CD14-positive monocyte (primary cell): ENCODE measurements around the gene FBXL17. TPM values are rescaled to one million over a fixed set of nuclear protein-coding genes. Genes with fewer than 3 reads are reported as not detected.

Source experiments
- DNase-seq, 3 donors: peaks; one replicate each; pipeline ENCODE4 v3.0.0-alpha.2; 2011 to 2022
- H2AFZ ChIP-seq: 2 replicates; pipeline ENCODE4 v1.6.0; 2012; ENCODE audit warnings: mild to moderate bottlenecking, low read depth, low read length, inconsistent platforms; ENCODE audit not compliant: insufficient read depth, poor library complexity, severe bottlenecking
- H3K27ac ChIP-seq, 2 donors: 1 replicate in 1 of 2; 2 replicates in 1 of 2; pipeline ENCODE4 v1.5.1; 2012 to 2013; ENCODE audit warnings: low read length in 2 of 2, control low read depth in 1 of 2, inconsistent platforms in 1 of 2, low read depth in 1 of 2, mild to moderate bottlenecking in 1 of 2
- H3K27me3 ChIP-seq, 2 donors: one replicate each; pipeline versions ENCODE4 v1.6.0 to v1.6.1; 2011 to 2013; ENCODE audit warnings: low read length in 2 of 2; ENCODE audit not compliant: control insufficient read depth in 2 of 2, insufficient read depth in 2 of 2
- H3K36me3 ChIP-seq, 2 donors: replicated peaks in 1 of 2; 1 replicate in 1 of 2; 2 replicates in 1 of 2; pipeline versions ENCODE4 v1.5.1 to v1.6.1; 2012 to 2013; ENCODE audit warnings: low read length in 2 of 2, control low read depth in 1 of 2, inconsistent platforms in 1 of 2, mild to moderate bottlenecking in 1 of 2; ENCODE audit not compliant: insufficient read depth in 2 of 2, control insufficient read depth in 1 of 2
- H3K4me1 ChIP-seq, 2 donors: 1 replicate in 1 of 2; 2 replicates in 1 of 2; pipeline versions ENCODE4 v1.5.1 to v1.6.1; 2012 to 2013; ENCODE audit warnings: low read length in 2 of 2, control low read depth in 1 of 2, inconsistent platforms in 1 of 2, mild to moderate bottlenecking in 1 of 2, moderate library complexity in 1 of 2; ENCODE audit not compliant: insufficient read depth in 2 of 2, control insufficient read depth in 1 of 2
- H3K4me2 ChIP-seq: replicated peaks from 2 replicates; pipeline ENCODE3; 2012; ENCODE audit warnings: low read length, moderate library complexity, mild to moderate bottlenecking; ENCODE audit not compliant: poor library complexity, severe bottlenecking; ENCODE audit errors: extremely low read depth
- H3K4me3 ChIP-seq, 3 experiments: fragments of 200-600 bp in 1 of 3; sonication (generic) in 1 of 3; replicated peaks in 1 of 3; 1 replicate in 2 of 3; 2 replicates in 1 of 3; pipeline ENCODE4 v1.5.1; 2011 to 2013; ENCODE audit warnings: low read length in 3 of 3, mild to moderate bottlenecking in 3 of 3, control low read depth in 2 of 3, low read depth in 2 of 3, inconsistent platforms in 1 of 3, moderate library complexity in 1 of 3
- H3K79me2 ChIP-seq: 2 replicates; pipeline ENCODE4 v1.6.0; 2012; ENCODE audit warnings: mild to moderate bottlenecking, control low read depth, inconsistent platforms, low read length, moderate library complexity; ENCODE audit not compliant: insufficient read depth
- H3K9ac ChIP-seq: 2 replicates; pipeline ENCODE4 v1.6.0; 2017; ENCODE audit warnings: low read length, mild to moderate bottlenecking; ENCODE audit not compliant: insufficient read depth, poor library complexity, severe bottlenecking
- H3K9me3 ChIP-seq, 2 donors: replicated peaks in 1 of 2; 1 replicate in 1 of 2; 2 replicates in 1 of 2; pipeline versions ENCODE4 v1.5.1 to v1.6.1; 2012 to 2013; ENCODE audit warnings: low read length in 2 of 2, control low read depth in 1 of 2; ENCODE audit not compliant: control insufficient read depth in 1 of 2, insufficient read depth in 1 of 2
- H4K20me1 ChIP-seq: 2 replicates; pipeline ENCODE4 v1.6.0; 2012; ENCODE audit warnings: mild to moderate bottlenecking, low read length, control low read depth, moderate library complexity; ENCODE audit not compliant: insufficient read depth
- H3K27ac Mint-ChIP-seq, 7 donors: one replicate each; pipeline ENCODE4 v1.8.0; 2020; ENCODE audit warnings: mild to moderate bottlenecking in 7 of 7, mixed read lengths in 7 of 7, moderate library complexity in 6 of 7, inconsistent platforms in 2 of 7
- H3K27me3 Mint-ChIP-seq, 3 donors: one replicate each; pipeline ENCODE4 v1.8.0; 2021 to 2022; ENCODE audit warnings: low read depth in 3 of 3, mild to moderate bottlenecking in 3 of 3, mixed read lengths in 3 of 3, moderate library complexity in 3 of 3, inconsistent platforms in 1 of 3
- H3K36me3 Mint-ChIP-seq, 2 donors: one replicate each; pipeline ENCODE4 v1.8.0; 2020; ENCODE audit warnings: mixed read lengths in 2 of 2, inconsistent platforms in 1 of 2, mild to moderate bottlenecking in 1 of 2
- H3K4me1 Mint-ChIP-seq: one replicate; pipeline ENCODE4 v1.8.0; 2020; ENCODE audit warnings: mild to moderate bottlenecking, mixed read lengths
- H3K4me3 Mint-ChIP-seq, 2 donors: one replicate each; pipeline ENCODE4 v1.8.0; 2020; ENCODE audit warnings: mild to moderate bottlenecking in 2 of 2, mixed read lengths in 2 of 2, moderate library complexity in 1 of 2
- H3K9me3 Mint-ChIP-seq, 7 donors: one replicate each; pipeline ENCODE4 v1.8.0; 2020 to 2022; ENCODE audit warnings: mixed read lengths in 7 of 7, mild to moderate bottlenecking in 6 of 7, moderate library complexity in 6 of 7, inconsistent platforms in 2 of 7
- CTCF ChIP-seq: fragments of 200-600 bp; IDR thresholded peaks from one replicate; pipeline ENCODE4 v1.8.0; 2022; ENCODE audit warnings: antibody characterized with exemption, mild to moderate bottlenecking
- WGBS: methylation state at CpG from one replicate; pipeline ENCODE4 v1.1.5; 2013; ENCODE audit warnings: missing lambda C conversion rate; ENCODE audit not compliant: insufficient coverage; 5-methylcytosine and 5-hydroxymethylcytosine counted together
- intact Hi-C, 2 donors: fragments of 100-400 bp; cut with micrococcal nuclease; formaldehyde crosslinking; loops; one replicate each; pipeline versions ENCODE4 v1.15.0 to v1.15.1; 2023
- polyA plus RNA-seq, 3 donors: library from polyadenylated mRNA; depleted of rRNA in 1 of 3; unstranded in 2 of 3; stranded (reverse) in 1 of 3; fragments of 300-500 nt in 2 of 3; fragments of >200 nt in 1 of 3; fragmentation: Illumina TruSeq in 2 of 3; gene quantifications; 1 replicate in 2 of 3; 2 replicates in 1 of 3; pipeline ENCODE4 v1.2.3, GENCODE V29; 2012 to 2021

Gene FBXL17
- polyA plus RNA-seq, 3 donors, result 1.5 to 6.6 (median 2.0) TPM

DNA sequence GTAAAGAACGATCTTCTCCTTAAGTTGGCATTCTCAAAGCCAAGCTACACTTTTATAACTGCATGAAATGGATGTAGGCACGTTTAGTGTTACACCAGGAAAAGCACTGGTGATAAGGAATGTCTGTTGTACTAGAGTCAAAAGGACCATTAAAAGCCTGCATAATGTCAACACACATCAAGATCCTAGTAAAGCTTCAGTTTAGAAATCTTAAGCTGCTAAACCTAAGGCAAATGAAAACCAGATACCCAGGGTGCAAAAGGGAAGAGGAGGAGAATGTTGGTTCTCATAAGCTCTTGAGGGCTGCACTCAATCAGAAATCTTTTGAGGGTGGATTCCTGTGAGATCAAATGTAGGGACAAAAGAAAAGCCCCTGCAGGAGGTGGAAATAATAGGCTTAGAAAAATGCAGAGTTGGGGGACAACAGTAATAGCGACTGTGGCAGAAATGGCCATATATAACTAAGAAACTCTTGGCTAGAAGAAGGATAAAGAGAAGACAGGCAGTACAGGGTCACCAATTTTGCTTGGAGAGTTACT, 148.2 kb downstream of the FBXL17 start:
- Histone ChIP-seq H3K36me3 (no peaks in the 10 kb centered on the region), H4K20me1 (no peaks in the 10 kb centered on the region), H3K9ac (no peak overlapping the region), H3K4me1 (no peaks in the 10 kb centered on the region), H3K4me3 (no peak overlapping the region), H2AFZ (no peak overlapping the region), H3K4me2 (no peak overlapping the region), H3K9me3 (no peaks in the 10 kb centered on the region), H3K79me2 (no peaks in the 10 kb centered on the region), H3K27ac (no peak overlapping the region), H3K27me3 (no peaks in the 10 kb centered on the region)
- TF ChIP-seq CTCF, result no peak
- H3K36me3 Mint-ChIP-seq, result peaks cover 6 to 9% of the 10 kb centered on the region in 2 donors
- H3K27me3 Mint-ChIP-seq, result no peaks in the 10 kb centered on the region
- no peak for DNase-seq
- H3K9me3 Mint-ChIP-seq, result peaks cover 2 to 13% (median 4%) of the 10 kb centered on the region in 7 donors
- no peak overlapping the region for H3K27ac Mint-ChIP-seq
- no peaks in the 10 kb centered on the region for H3K4me1 Mint-ChIP-seq
- intact Hi-C loops, result no loop called here
- no peak overlapping the region for H3K4me3 Mint-ChIP-seq
- WGBS, result no CpG with 5 or more reads among the region's 3 CpGs

DNA sequence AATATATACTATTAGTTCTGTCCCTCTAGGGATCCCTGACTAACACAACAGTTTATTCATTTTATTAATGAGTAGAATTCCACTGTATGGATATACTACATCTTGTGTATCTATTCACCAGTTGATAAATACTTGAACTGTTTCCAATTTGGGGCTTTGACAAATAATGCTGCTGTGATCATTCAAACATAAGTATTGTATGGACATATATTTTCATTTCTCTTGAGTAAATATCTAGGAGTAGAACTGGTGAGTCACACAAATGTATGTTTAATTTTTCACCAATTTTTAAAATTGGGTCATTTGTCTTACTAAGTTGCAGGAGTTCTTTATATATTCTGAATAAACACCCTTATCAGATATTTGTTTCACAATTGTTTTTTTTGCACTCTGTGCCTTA, 149.1 kb downstream of the FBXL17 start:
- no peak overlapping the region for H3K27ac ChIP-seq
- Mint-ChIP-seq H3K27me3 (no peaks in the 10 kb centered on the region), H3K36me3 (peaks cover 6 to 9% of the 10 kb centered on the region in 2 donors), H3K9me3 (peaks cover 1 to 13% (median 4%) of the 10 kb centered on the region in 7 donors), H3K4me1 (no peaks in the 10 kb centered on the region), H3K27ac (no peak overlapping the region), H3K4me3 (no peak overlapping the region)
- intact Hi-C loops, result no loop called here
- H4K20me1 ChIP-seq, result no peaks in the 10 kb centered on the region
- no peaks in the 10 kb centered on the region for H3K27me3 ChIP-seq
- H3K4me2 ChIP-seq, result no peak overlapping the region
- H3K4me1 ChIP-seq, result no peaks in the 10 kb centered on the region
- H3K4me3 ChIP-seq, result no peak overlapping the region
- no peak for DNase-seq
- TF ChIP-seq CTCF, result no peak
- no peaks in the 10 kb centered on the region for H3K9me3 ChIP-seq
- no peaks in the 10 kb centered on the region for H3K79me2 ChIP-seq
- no peak overlapping the region for H2AFZ ChIP-seq
- no peak overlapping the region for H3K9ac ChIP-seq
- no peaks in the 10 kb centered on the region for H3K36me3 ChIP-seq
